ENCODE measurements around the gene LRP2.

LRP2 gene

DNA sequence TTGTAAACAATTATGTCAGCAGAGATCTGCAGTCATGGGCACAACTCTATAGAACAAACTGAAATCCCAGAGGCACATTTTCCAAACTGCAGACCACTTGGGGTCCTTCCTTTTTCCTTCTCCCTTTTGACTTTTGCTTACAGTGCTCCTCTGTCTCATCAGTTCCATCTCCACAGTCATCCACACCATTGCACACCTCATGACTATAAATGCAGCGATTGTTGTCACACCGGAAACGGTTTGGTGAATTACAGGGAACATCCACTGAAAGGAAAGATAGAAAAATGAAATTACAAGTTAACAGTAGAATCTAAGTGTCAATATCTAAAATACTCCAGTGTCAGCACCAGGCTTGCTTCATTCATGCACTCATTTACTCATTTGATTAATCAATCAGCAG lies 196.5 kb downstream of the LRP2 start:
- Histone ChIP-seq H3K4me2 (ENCODE audit: low read length, poor library complexity, severe bottlenecking) (no peak overlapping the region), H4K8ac (ENCODE audit: low read length) (no peak overlapping the region), H3K9ac (ENCODE audit: low read length) (no peak overlapping the region), H2BK15ac (ENCODE audit: low read depth, poor library complexity, severe bottlenecking) (no peak overlapping the region), H3K4me3 (ENCODE audit: insufficient read depth in 1 of 2, low read depth in 1 of 2, low read length in 2 of 2) (no peak overlapping the region), H2AK5ac (ENCODE audit: low read length, severe bottlenecking) (no peak overlapping the region), H3K18ac (ENCODE audit: low read depth in 1 of 2, low read length in 2 of 2) (no peak overlapping the region), H3K14ac (ENCODE audit: low read length in 2 of 2) (no peak overlapping the region), H3K4ac (ENCODE audit: low read depth in 1 of 2, low read length in 2 of 2) (no peak overlapping the region), H3K9me3 (ENCODE audit: control insufficient read depth, low read length) (no peaks in the 10 kb centered on the region), H3K27ac (ENCODE audit: low read length, poor library complexity, severe bottlenecking) (no peak overlapping the region), H2BK5ac (ENCODE audit: low read depth, low read length, poor library complexity, severe bottlenecking) (no peak overlapping the region), H2BK12ac (ENCODE audit: low read length in 2 of 2) (no peak overlapping the region), H3K79me1 (replicated peaks; ENCODE audit: low read length, poor library complexity, severe bottlenecking) (no peaks in the 10 kb centered on the region), H2AFZ (ENCODE audit: low read depth, low read length) (no peak overlapping the region), H3K36me3 (ENCODE audit: control insufficient read depth in 1 of 2, insufficient read depth in 2 of 2, low read depth in 1 of 2, low read length in 2 of 2) (no peaks in the 10 kb centered on the region), H4K91ac (ENCODE audit: low read length) (no peak overlapping the region), H2BK120ac (ENCODE audit: low read depth, low read length) (no peak overlapping the region), H3K27me3 (ENCODE audit: control insufficient read depth in 1 of 2, insufficient read depth in 1 of 2, low read length in 2 of 2) (peaks cover 3 to 4% of the 10 kb centered on the region in 2 experiments), H3K23ac (ENCODE audit: low read length in 2 of 2) (no peak overlapping the region), H3K4me1 (ENCODE audit: control insufficient read depth, insufficient read depth, low read depth, low read length) (no peaks in the 10 kb centered on the region)
- DNase-seq: no peak
- no CpG with 5 or more reads among the region's 3 CpGs for WGBS

DNA sequence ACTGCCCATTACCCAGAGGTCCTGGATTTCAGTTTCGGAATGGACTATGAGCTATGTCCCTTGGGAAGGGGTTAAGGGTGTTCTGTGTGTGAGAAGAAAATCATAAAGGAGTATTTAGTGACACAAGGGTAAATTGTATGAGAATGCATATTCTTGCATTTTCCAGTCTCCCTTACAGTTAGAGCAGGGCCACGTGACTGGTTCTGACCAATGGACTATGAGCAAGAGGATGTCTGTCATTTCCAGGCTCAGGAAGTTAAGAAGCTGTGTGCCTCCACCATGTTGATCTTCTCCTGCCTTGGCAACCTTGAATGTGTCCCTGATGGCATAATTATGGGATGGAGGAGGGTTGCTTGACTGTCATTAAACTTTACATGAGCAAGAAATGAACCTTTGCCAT lies 198.0 kb downstream of the LRP2 start:
- WGBS: 48% methylated on average over 2 of the region's 2 CpGs
- Histone ChIP-seq H4K91ac (ENCODE audit: low read length) (no peak overlapping the region), H2BK5ac (ENCODE audit: low read depth, low read length, poor library complexity, severe bottlenecking) (no peak overlapping the region), H3K18ac (ENCODE audit: low read depth in 1 of 2, low read length in 2 of 2) (no peak overlapping the region), H2AFZ (ENCODE audit: low read depth, low read length) (no peak overlapping the region), H3K4me1 (ENCODE audit: control insufficient read depth, insufficient read depth, low read depth, low read length) (no peaks in the 10 kb centered on the region), H3K14ac (ENCODE audit: low read length in 2 of 2) (peak overlapping the region in 1 of 2 experiments; percentile 21), H3K23ac (ENCODE audit: low read length in 2 of 2) (no peak overlapping the region), H3K36me3 (ENCODE audit: control insufficient read depth in 1 of 2, insufficient read depth in 2 of 2, low read depth in 1 of 2, low read length in 2 of 2) (no peaks in the 10 kb centered on the region), H3K27me3 (ENCODE audit: control insufficient read depth in 1 of 2, insufficient read depth in 1 of 2, low read length in 2 of 2) (peaks cover 3 to 4% of the 10 kb centered on the region in 2 experiments), H3K4ac (ENCODE audit: low read depth in 1 of 2, low read length in 2 of 2) (no peak overlapping the region), H3K9ac (ENCODE audit: low read length) (no peak overlapping the region), H2BK12ac (ENCODE audit: low read length in 2 of 2) (no peak overlapping the region), H3K4me3 (ENCODE audit: insufficient read depth in 1 of 2, low read depth in 1 of 2, low read length in 2 of 2) (no peak overlapping the region), H3K27ac (ENCODE audit: low read length, poor library complexity, severe bottlenecking) (no peak overlapping the region), H3K9me3 (ENCODE audit: control insufficient read depth, low read length) (no peaks in the 10 kb centered on the region), H3K4me2 (ENCODE audit: low read length, poor library complexity, severe bottlenecking) (no peak overlapping the region), H2BK15ac (ENCODE audit: low read depth, poor library complexity, severe bottlenecking) (no peak overlapping the region), H2AK5ac (ENCODE audit: low read length, severe bottlenecking) (no peak overlapping the region), H2BK120ac (ENCODE audit: low read depth, low read length) (no peak overlapping the region), H4K8ac (ENCODE audit: low read length) (no peak overlapping the region), H3K79me1 (replicated peaks; ENCODE audit: low read length, poor library complexity, severe bottlenecking) (no peaks in the 10 kb centered on the region)
- no peak for DNase-seq

DNA sequence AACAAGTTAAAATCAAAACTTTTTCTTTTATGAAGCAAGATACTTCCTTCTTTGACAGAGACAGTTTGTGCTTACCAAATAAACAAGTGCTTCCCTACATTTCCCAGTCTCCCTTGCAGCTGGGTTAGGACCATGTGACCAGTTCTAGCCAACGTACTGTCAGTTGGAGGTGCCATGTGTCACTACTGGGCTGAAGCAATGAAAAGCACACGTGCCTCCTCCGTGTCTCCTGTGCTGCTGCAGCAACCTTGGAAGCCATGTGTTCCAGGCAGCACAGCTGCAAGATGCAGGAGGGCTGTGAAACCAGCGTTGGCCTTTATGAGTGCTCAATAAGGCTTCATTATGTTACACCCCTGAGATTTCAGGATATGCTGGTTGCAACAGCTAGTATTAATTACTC lies 199.7 kb downstream of the LRP2 start:
- no peak overlapping the region for H4K8ac ChIP-seq (ENCODE audit: low read length)
- DNase-seq: no peak
- H3K14ac ChIP-seq (ENCODE audit: low read length in 2 of 2): no peak overlapping the region
- no peak overlapping the region for H3K4me3 ChIP-seq (ENCODE audit: insufficient read depth in 1 of 2, low read depth in 1 of 2, low read length in 2 of 2)
- no peak overlapping the region for H3K9ac ChIP-seq (ENCODE audit: low read length)
- WGBS: 79% methylated on average over 4 of the region's 4 CpGs
- no peak overlapping the region for H2BK5ac ChIP-seq (ENCODE audit: low read depth, low read length, poor library complexity, severe bottlenecking)
- H3K18ac ChIP-seq (ENCODE audit: low read depth in 1 of 2, low read length in 2 of 2): no peak overlapping the region
- H2AK5ac ChIP-seq (ENCODE audit: low read length, severe bottlenecking): no peak overlapping the region
- H3K27ac ChIP-seq (ENCODE audit: low read length, poor library complexity, severe bottlenecking): no peak overlapping the region
- H3K27me3 ChIP-seq (ENCODE audit: control insufficient read depth in 1 of 2, insufficient read depth in 1 of 2, low read length in 2 of 2): peaks cover 3 to 4% of the 10 kb centered on the region in 2 experiments
- H2BK15ac ChIP-seq (ENCODE audit: low read depth, poor library complexity, severe bottlenecking): no peak overlapping the region
- no peaks in the 10 kb centered on the region for H3K9me3 ChIP-seq (ENCODE audit: control insufficient read depth, low read length)
- H3K4me2 ChIP-seq (ENCODE audit: low read length, poor library complexity, severe bottlenecking): no peak overlapping the region
- no peak overlapping the region for H3K4ac ChIP-seq (ENCODE audit: low read depth in 1 of 2, low read length in 2 of 2)
- no peak overlapping the region for H2BK12ac ChIP-seq (ENCODE audit: low read length in 2 of 2)
- no peak overlapping the region for H2BK120ac ChIP-seq (ENCODE audit: low read depth, low read length)
- no peak overlapping the region for H3K23ac ChIP-seq (ENCODE audit: low read length in 2 of 2)
- H4K91ac ChIP-seq (ENCODE audit: low read length): no peak overlapping the region
- H3K79me1 ChIP-seq (replicated peaks; ENCODE audit: low read length, poor library complexity, severe bottlenecking): no peaks in the 10 kb centered on the region
- H2AFZ ChIP-seq (ENCODE audit: low read depth, low read length): no peak overlapping the region
- no peaks in the 10 kb centered on the region for H3K36me3 ChIP-seq (ENCODE audit: control insufficient read depth in 1 of 2, insufficient read depth in 2 of 2, low read depth in 1 of 2, low read length in 2 of 2)
- no peaks in the 10 kb centered on the region for H3K4me1 ChIP-seq (ENCODE audit: control insufficient read depth, insufficient read depth, low read depth, low read length)

DNA sequence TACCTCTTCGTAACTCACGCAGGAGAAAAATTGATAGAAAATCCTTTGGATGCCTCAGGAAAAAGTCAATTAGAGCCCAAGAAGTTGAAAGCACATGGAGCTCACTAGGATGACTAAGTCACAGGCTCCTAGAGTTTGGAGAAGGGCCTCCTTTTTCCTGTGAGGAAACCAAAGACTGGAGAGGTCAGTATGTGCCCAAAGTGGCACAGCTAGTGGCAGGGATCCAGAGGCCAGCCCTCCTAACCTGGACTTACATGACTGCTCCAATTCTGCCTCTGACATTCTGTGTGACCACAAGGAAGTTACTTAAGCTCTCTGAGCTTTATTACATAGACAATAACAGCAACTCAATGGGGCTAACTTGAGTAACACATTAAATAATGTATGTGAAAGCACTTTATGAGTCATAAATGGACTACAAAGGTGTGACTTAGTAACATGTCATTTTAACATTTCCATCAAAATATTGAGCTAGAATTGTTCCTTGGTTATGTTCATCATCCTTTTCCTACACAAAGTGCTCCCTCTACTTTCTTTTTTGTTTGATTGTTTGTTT lies 201.3 kb downstream of the LRP2 start:
- no peaks in the 10 kb centered on the region for H3K36me3 ChIP-seq (ENCODE audit: control insufficient read depth in 1 of 2, insufficient read depth in 2 of 2, low read depth in 1 of 2, low read length in 2 of 2)
- no peaks in the 10 kb centered on the region for H3K9me3 ChIP-seq (ENCODE audit: control insufficient read depth, low read length)
- H2BK15ac ChIP-seq (ENCODE audit: low read depth, poor library complexity, severe bottlenecking): no peak overlapping the region
- no peak overlapping the region for H4K91ac ChIP-seq (ENCODE audit: low read length)
- WGBS: 100% methylated on average over 2 of the region's 2 CpGs
- H3K14ac ChIP-seq (ENCODE audit: low read length in 2 of 2): no peak overlapping the region
- no peak overlapping the region for H4K8ac ChIP-seq (ENCODE audit: low read length)
- H3K23ac ChIP-seq (ENCODE audit: low read length in 2 of 2): no peak overlapping the region
- no peak for DNase-seq
- peaks cover 4 to 7% of the 10 kb centered on the region in 2 experiments for H3K27me3 ChIP-seq (ENCODE audit: control insufficient read depth in 1 of 2, insufficient read depth in 1 of 2, low read length in 2 of 2)
- no peaks in the 10 kb centered on the region for H3K79me1 ChIP-seq (replicated peaks; ENCODE audit: low read length, poor library complexity, severe bottlenecking)
- no peak overlapping the region for H2AFZ ChIP-seq (ENCODE audit: low read depth, low read length)
- H3K4me1 ChIP-seq (ENCODE audit: control insufficient read depth, insufficient read depth, low read depth, low read length): no peaks in the 10 kb centered on the region
- H3K4me2 ChIP-seq (ENCODE audit: low read length, poor library complexity, severe bottlenecking): no peak overlapping the region
- H2AK5ac ChIP-seq (ENCODE audit: low read length, severe bottlenecking): no peak overlapping the region
- no peak overlapping the region for H3K18ac ChIP-seq (ENCODE audit: low read depth in 1 of 2, low read length in 2 of 2)
- H3K4ac ChIP-seq (ENCODE audit: low read depth in 1 of 2, low read length in 2 of 2): no peak overlapping the region
- no peak overlapping the region for H3K9ac ChIP-seq (ENCODE audit: low read length)
- no peak overlapping the region for H2BK12ac ChIP-seq (ENCODE audit: low read length in 2 of 2)
- H3K4me3 ChIP-seq (ENCODE audit: insufficient read depth in 1 of 2, low read depth in 1 of 2, low read length in 2 of 2): no peak overlapping the region
- no peak overlapping the region for H3K27ac ChIP-seq (ENCODE audit: low read length, poor library complexity, severe bottlenecking)
- no peak overlapping the region for H2BK5ac ChIP-seq (ENCODE audit: low read depth, low read length, poor library complexity, severe bottlenecking)
- no peak overlapping the region for H2BK120ac ChIP-seq (ENCODE audit: low read depth, low read length)
